Natural killer cell (primary cell): Measurements from ENCODE around the gene IL4R. TPM values are rescaled to one million over a fixed set of nuclear protein-coding genes. Genes with fewer than 3 reads are reported as not detected.
A peak's percentile ranks its signal among the peaks of the same experiment; 100 is the strongest.
"Not testable (repeated sequence)": the region's sequence is repeated elsewhere in the genome, so short reads cannot be mapped to it uniquely, and the experiment has no call there.

Experiments used
- ATAC-seq, 3 donors: fragments of 150-1000 bp in 2 of 3; fragments of 200-7000 bp in 1 of 3; cut with Tn5 transposase; 1 replicate in 1 of 3; 2 replicates in 2 of 3; pipeline ENCODE4 v1.10.0; 2021; ENCODE audit warnings: mild to moderate bottlenecking in 2 of 3, moderate library complexity in 2 of 3
- DNase-seq, 2 donors: peaks; one replicate each; pipeline versions ENCODE4 v3.0.0 to v3.0.0-alpha.2; 2013 to 2021; ENCODE audit warnings: mixed read lengths in 1 of 2
- H3K27ac ChIP-seq: one replicate; pipeline ENCODE4 v1.5.1; 2013; ENCODE audit warnings: mild to moderate bottlenecking, low read length
- H3K27me3 ChIP-seq: one replicate; pipeline ENCODE4 v1.6.1; 2013; ENCODE audit warnings: low read length; ENCODE audit not compliant: control insufficient read depth, insufficient read depth
- H3K36me3 ChIP-seq: one replicate; pipeline ENCODE4 v1.6.1; 2013; ENCODE audit warnings: low read length; ENCODE audit not compliant: control insufficient read depth, insufficient read depth
- H3K4me1 ChIP-seq: one replicate; pipeline ENCODE4 v1.6.1; 2013; ENCODE audit warnings: low read length; ENCODE audit not compliant: control insufficient read depth, insufficient read depth
- H3K4me3 ChIP-seq: one replicate; pipeline ENCODE4 v1.5.1; 2013; ENCODE audit warnings: low read length
- H3K9me3 ChIP-seq: one replicate; pipeline ENCODE4 v1.6.1; 2013; ENCODE audit warnings: low read length; ENCODE audit not compliant: control insufficient read depth, insufficient read depth
- H3K27ac Mint-ChIP-seq, 2 donors: one replicate each; pipeline ENCODE4 v1.8.0; 2022; ENCODE audit warnings: mild to moderate bottlenecking in 2 of 2, mixed read lengths in 2 of 2, moderate library complexity in 1 of 2
- H3K27me3 Mint-ChIP-seq, 2 donors: one replicate each; pipeline ENCODE4 v1.8.0; 2022; ENCODE audit warnings: low read depth in 2 of 2, mixed read lengths in 2 of 2
- H3K36me3 Mint-ChIP-seq: one replicate; pipeline ENCODE4 v1.8.0; 2022; ENCODE audit warnings: mixed read lengths
- H3K4me1 Mint-ChIP-seq, 2 donors: one replicate each; pipeline ENCODE4 v1.8.0; 2022; ENCODE audit warnings: mixed read lengths in 2 of 2
- H3K4me3 Mint-ChIP-seq: one replicate; pipeline ENCODE4 v1.8.0; 2022; ENCODE audit warnings: mild to moderate bottlenecking, moderate library complexity, mixed read lengths
- H3K9me3 Mint-ChIP-seq, 2 donors: one replicate each; pipeline ENCODE4 v1.8.0; 2022; ENCODE audit warnings: mixed read lengths in 2 of 2
- WGBS: methylation state at CpG from one replicate; pipeline ENCODE4 v1.1.7; 2013; ENCODE audit warnings: missing lambda C conversion rate; ENCODE audit not compliant: insufficient coverage; 5-methylcytosine and 5-hydroxymethylcytosine counted together
- intact Hi-C: fragments of 100-400 bp; cut with micrococcal nuclease; formaldehyde crosslinking; loops from one replicate; pipeline ENCODE4 v1.14.2; 2022
- total RNA-seq, 4 donors: library from RNA; stranded (reverse); fragments of 120-200 nt in 1 of 4; gene quantifications; one replicate each; pipeline versions ENCODE4 v1.2.3 to v1.2.4, GENCODE V29; 2013 to 2022
- TF ChIP-seq, protein P1 (sequence below): fragments of 200-600 bp; IDR thresholded peaks from one replicate; pipeline ENCODE4 v1.8.0; 2022; ENCODE audit warnings: antibody characterized with exemption

Gene IL4R
- total RNA-seq, 3 donors from 2014 or later (not counting 1 experiment from before 2014, with no cell fraction given) = 70.2 to 87.2 (median 86.0) TPM

DNA sequence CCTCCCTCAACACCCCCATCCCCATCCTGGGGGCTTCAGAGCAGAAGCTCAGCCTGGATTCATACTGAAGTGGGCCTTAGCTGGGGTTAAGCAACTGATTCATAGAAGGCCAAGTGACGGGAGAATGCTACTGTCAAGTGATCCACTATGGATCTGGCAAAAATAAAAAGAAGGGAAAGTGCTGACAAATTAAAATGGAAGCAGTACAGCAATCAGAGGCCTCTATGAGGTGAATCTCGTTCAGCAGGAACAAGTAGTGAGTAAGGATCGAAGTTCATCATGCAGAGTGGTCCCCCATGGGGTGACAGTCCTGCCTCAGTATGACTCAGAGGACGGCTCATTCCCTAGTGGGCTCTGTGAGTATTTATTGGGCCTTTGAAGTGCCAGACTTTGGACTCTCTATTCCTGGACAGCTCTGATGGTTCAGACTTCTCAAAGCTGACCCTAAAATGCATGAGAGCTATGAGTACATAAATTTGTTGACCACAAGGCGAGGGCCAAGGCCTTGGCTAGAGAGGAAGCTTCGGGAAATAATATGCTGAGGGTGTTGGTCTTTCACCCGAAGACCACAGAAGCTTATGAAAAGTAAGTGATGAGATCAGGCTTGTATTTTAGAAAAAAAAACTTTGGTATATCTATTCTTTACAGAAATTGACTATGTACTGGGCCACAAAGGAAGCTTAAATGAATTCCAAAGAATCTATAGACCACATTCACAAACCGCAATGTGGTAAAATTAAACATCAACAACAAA lies 39.9 kb upstream of the IL4R start:
- Histone ChIP-seq H3K27ac (peak overlapping the region; percentile 61), H3K36me3 (no peaks in the 10 kb centered on the region), H3K4me1 (peaks cover 23% of the 10 kb centered on the region), H3K4me3 (no peak overlapping the region), H3K9me3 (no peaks in the 10 kb centered on the region), H3K27me3 (no peaks in the 10 kb centered on the region)
- Mint-ChIP-seq H3K36me3 (no peaks in the 10 kb centered on the region), H3K27ac (peak overlapping the region; percentile 79 to 85), H3K9me3 (no peaks in the 10 kb centered on the region), H3K4me1 (peaks cover 17 to 24% of the 10 kb centered on the region in 2 donors), H3K27me3 (no peaks in the 10 kb centered on the region), H3K4me3 (no peak overlapping the region)
- TF ChIP-seq, protein P1, sequence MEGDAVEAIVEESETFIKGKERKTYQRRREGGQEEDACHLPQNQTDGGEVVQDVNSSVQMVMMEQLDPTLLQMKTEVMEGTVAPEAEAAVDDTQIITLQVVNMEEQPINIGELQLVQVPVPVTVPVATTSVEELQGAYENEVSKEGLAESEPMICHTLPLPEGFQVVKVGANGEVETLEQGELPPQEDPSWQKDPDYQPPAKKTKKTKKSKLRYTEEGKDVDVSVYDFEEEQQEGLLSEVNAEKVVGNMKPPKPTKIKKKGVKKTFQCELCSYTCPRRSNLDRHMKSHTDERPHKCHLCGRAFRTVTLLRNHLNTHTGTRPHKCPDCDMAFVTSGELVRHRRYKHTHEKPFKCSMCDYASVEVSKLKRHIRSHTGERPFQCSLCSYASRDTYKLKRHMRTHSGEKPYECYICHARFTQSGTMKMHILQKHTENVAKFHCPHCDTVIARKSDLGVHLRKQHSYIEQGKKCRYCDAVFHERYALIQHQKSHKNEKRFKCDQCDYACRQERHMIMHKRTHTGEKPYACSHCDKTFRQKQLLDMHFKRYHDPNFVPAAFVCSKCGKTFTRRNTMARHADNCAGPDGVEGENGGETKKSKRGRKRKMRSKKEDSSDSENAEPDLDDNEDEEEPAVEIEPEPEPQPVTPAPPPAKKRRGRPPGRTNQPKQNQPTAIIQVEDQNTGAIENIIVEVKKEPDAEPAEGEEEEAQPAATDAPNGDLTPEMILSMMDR = no peak
- 42% methylated on average over 8 of the region's 8 CpGs for WGBS
- DNase-seq (peak in 1 of 2 donors; percentile 54), ATAC-seq (peak in 2 of 3 donors; percentile 27 to 76)
- intact Hi-C loops = no loop called here

DNA sequence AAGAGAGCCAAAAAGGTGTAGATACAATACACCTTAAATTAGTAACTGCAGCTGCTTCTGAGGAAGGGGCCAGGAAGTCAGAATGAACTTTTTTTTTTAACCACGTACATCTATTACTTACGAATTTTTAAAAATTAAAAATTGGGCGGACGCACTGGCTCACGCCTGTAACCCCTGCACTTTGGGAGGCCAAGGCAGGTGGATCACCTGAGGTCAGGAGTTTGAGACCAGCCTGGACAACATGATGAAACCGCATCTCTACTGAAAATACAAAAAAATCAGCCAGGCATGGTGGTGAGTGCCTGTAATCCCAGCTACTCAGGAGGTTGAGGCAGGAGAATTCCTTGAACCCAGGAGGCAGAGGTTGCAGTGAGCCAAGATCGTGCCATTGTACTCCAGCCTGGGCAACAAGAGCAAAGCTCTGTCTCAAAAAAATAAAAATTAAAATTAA lies 39.3 kb upstream of the IL4R start:
- H3K4me3 Mint-ChIP-seq, H3K9me3 ChIP-seq: not testable (repeated sequence)
- H3K4me1 ChIP-seq = peaks cover 17% of the 10 kb centered on the region

DNA sequence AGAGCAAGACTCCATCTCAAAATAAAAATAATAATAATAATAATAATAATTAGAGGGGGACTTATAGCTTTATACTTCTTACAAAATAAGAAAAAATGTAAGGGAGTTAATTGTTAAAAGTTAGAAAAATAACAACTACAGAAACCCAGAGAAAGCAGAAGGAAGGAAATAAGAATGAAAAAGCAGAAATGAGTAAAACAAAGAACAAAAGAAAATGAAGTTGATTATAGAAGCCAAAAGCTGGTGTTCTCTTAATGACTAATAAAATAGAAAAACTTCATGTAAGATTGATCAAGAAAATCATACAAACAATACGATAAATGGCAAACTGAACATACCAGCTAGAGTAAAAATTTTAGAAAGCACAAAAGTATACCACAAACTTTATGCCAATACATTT lies 38.4 kb upstream of the IL4R start:
- Mint-ChIP-seq H3K4me3 (no peak overlapping the region), H3K27me3 (no peaks in the 10 kb centered on the region), H3K9me3 (no peaks in the 10 kb centered on the region), H3K4me1 (peaks cover 13 to 18% of the 10 kb centered on the region in 2 donors), H3K27ac (no peak overlapping the region), H3K36me3 (no peaks in the 10 kb centered on the region)
- peaks cover 16% of the 10 kb centered on the region for H3K4me1 ChIP-seq
- intact Hi-C loops = no loop called here
- H3K36me3 ChIP-seq = no peaks in the 10 kb centered on the region
- no peak overlapping the region for H3K4me3 ChIP-seq
- H3K9me3 ChIP-seq = no peaks in the 10 kb centered on the region
- ATAC-seq (no peak), DNase-seq (no peak)
- no peaks in the 10 kb centered on the region for H3K27me3 ChIP-seq
- TF ChIP-seq, protein P1 = no peak
- H3K27ac ChIP-seq = no peak overlapping the region
- no CpG with 5 or more reads among the region's 1 CpG for WGBS

More for the DNA sequence above, 39.3 kb upstream of the IL4R start:
- H3K36me3 ChIP-seq, ATAC-seq, intact Hi-C loops, H3K27me3 Mint-ChIP-seq, H3K4me3 ChIP-seq, DNase-seq, H3K27me3 ChIP-seq, H3K36me3 Mint-ChIP-seq, H3K9me3 Mint-ChIP-seq: not testable (repeated sequence)
- peak overlapping the region; percentile 79 to 85 for H3K27ac Mint-ChIP-seq
- WGBS = 38% methylated on average over 6 of the region's 7 CpGs
- H3K4me1 Mint-ChIP-seq = peaks cover 13 to 22% of the 10 kb centered on the region in 2 donors
- peak overlapping the region; percentile 61 for H3K27ac ChIP-seq

DNA sequence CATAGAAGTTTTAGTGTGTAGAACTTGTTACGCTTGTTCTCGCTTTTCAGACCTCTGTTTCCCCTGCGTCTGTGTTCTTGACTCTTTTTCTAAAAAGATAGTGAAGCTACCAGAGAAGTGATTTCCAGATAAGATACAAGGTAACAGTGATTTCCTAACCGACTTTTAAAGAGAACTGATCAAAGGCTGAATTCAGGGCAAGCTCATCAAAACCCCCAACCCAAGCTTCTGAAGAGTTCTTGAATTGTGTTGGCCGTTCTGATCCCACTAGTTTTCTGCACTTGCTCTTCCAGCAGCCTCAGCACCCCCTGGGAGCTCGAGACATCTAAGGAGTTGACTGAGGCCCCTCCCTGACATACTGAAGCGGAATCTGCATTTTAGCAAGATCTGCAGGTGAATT lies 32.5 kb upstream of the IL4R start:
- Mint-ChIP-seq H3K4me1 (peaks cover 0 to 7% of the 10 kb centered on the region in 2 donors), H3K36me3 (no peaks in the 10 kb centered on the region), H3K4me3 (no peak overlapping the region), H3K9me3 (no peaks in the 10 kb centered on the region), H3K27ac (no peak overlapping the region), H3K27me3 (peaks cover 0 to 3% of the 10 kb centered on the region in 2 donors)
- H3K36me3 ChIP-seq = no peaks in the 10 kb centered on the region
- ATAC-seq (no peak), DNase-seq (peak in 1 of 2 donors; percentile 36)
- no peak overlapping the region for H3K27ac ChIP-seq
- H3K27me3 ChIP-seq = no peaks in the 10 kb centered on the region
- no peaks in the 10 kb centered on the region for H3K9me3 ChIP-seq
- WGBS = 71% methylated on average over 7 of the region's 7 CpGs
- intact Hi-C loops = no loop called here
- peaks cover 9% of the 10 kb centered on the region for H3K4me1 ChIP-seq
- no peak overlapping the region for H3K4me3 ChIP-seq
- TF ChIP-seq, protein P1 = no peak
